Fibroblast of mammary gland (primary cell): ENCODE data around the gene AMPD3.

Experiments
- DNase-seq: peaks from one replicate; pipeline ENCODE4 v3.0.0-alpha.2; 2010; ENCODE audit warnings: low read depth
- H3K4me3 ChIP-seq: 2 replicates; pipeline ENCODE4 v1.5.1; 2011; ENCODE audit warnings: low read depth, mild to moderate bottlenecking, low read length, moderate library complexity; ENCODE audit not compliant: control insufficient read depth
- CTCF ChIP-seq: conservative IDR thresholded peaks from 2 replicates; pipeline ENCODE4 v1.5.1; 2011; ENCODE audit warnings: low read depth, low read length, inconsistent platforms; ENCODE audit not compliant: control insufficient read depth, insufficient read depth

AMPD3 gene

DNA sequence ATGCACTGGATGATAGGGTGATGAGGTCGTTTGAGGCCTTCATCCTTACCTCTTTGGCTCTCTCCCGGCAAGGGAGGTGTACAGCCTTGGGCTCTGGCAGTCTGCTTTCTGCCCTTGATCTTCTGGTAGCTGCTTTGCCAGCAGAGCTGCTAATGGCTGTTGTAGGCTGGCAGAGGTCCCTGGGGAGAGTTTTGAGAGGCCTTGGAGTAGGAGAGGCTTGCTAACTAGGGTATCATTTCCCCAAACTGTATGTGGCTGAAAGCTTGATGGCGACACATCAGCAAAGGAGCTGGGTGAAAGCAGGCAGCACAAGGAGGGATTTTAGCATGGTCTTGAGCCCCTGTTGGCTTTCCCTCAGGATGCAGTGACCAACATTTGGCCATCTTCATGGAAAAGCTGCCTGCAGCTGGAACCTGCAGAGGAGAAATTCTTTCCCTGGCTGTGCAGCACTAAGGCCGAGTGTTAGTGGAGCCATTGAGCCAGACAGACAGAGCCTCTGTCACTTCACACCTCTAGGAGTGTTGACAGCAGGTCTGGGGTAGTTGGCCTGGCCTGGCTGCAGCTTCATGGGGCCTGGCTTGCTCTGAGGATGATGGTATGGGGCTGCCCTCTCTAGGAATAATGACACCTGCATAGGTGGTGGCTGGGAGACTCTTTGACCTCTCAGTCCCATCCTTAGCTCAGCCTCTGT is 3.5 kb upstream of the AMPD3 start:
- no peak for DNase-seq
- TF ChIP-seq CTCF, result no peak
- H3K4me3 ChIP-seq, result no peak overlapping the region

DNA sequence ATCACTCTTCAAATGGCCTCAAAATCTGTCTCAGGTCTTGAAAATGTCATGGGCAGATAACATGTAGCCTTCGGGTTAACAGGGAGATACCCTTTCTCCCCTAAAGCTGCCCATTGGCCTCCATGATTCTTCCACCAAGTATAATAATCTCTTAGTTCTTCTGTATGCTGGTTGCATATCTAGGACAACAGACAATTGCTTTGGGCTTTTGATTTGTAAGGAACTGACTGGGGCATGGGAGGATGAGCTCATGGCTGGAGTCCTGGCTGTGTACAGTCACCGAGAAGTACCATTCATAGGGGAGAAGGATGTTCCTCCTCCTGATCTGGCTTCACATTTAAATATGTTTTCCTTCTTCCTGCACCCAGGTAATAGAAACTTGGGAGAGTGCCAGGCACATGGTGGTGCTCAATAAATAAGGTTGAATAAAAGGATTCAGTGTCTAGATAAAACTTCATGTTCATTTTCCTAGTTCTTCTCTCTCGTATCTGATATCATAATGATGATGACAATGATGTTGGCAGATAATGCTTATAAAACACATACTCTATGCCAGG is 2.8 kb upstream of the AMPD3 start:
- no peak for DNase-seq
- no peak overlapping the region for H3K4me3 ChIP-seq
- no peak for TF ChIP-seq CTCF

DNA sequence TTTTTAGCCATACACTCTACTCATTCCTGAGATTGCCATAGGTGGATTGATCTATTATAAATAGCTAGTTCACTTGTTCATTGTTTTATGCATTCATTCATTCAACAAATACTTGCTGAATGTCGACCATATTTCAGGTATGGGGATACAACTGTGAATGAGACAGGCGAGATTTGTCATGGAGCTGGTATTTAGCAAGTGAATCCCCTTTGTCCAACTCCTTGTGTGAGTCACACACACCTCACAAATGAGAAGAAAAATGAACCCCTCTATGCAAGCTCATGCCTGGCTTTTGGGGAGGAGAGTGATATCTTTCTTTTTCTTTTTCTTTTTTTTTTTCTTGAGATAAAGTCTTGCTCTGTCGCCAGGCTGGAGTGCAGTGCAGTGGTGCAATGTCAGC is 1.8 kb upstream of the AMPD3 start:
- TF ChIP-seq CTCF, result no peak
- DNase-seq, result no peak
- no peak overlapping the region for H3K4me3 ChIP-seq

DNA sequence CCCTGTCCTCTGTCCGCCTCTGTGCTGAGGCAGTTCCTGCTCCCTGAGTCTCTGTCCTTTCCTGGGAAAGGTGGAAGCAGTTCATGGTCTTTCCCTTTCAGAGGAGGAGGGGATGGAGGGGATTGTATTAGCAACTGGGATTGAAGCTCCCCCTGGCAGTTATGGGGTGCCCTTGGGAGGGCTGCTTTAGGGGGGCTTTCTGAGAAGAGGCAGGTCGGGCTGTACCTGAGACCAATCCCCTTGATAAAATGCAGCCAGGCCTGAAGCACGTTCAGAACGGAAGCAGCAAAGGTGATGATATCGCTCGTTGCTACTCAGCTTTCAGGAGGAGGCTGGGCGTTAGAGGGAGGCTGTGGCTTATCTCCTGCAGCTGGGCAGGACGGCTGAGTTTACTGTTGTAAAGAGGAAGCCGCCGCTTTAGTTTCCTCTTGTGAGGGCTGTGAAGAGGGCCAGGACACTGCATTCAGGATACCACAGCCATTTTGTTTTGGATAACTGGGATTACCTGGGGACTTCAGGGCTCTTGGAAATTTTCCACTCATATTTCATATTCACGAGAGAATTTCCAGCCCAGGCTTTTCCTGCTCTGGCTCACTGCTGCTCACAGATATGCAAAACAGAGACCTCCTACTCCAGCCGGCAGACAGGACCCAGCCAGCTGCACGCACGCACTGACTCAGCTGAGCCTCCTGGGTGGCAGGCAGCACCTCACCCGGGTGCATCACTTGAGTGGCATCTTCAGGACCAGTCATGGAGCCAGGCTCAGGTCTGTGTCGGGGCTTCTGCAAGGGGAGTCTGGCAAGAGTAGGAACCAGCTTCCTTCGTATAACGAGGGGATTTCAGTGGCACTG is 798 bp downstream of the AMPD3 start:
- peak; percentile 80 for DNase-seq
- peak overlapping the region; percentile 58 for H3K4me3 ChIP-seq
- TF ChIP-seq CTCF, result no peak

DNA sequence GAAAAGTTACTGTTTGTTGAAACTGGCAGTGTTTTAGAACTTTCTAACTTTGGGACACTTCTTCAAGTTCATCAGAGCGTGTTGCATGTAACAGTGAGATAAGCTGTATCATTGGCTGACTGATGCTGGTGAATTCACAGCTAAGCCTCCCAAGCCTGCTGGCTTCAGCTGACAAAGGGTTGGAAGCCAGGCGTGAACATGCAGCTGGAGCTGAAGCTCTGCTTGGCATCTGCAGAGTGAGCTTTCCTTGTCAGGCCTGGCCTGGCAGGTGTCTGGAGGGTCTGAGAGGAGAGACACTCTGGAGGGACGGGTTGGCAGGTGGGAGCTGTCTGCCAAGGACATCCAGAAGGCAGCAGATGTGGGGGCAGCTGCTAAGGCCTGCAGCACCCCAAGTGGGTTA is 1.5 kb downstream of the AMPD3 start:
- TF ChIP-seq CTCF, result no peak
- no peak for DNase-seq
- peak overlapping the region; percentile 58 for H3K4me3 ChIP-seq

- no peak for TF ChIP-seq CTCF
- no peak for DNase-seq
- H3K4me3 ChIP-seq, result no peak overlapping the region
Measured at GRCh38 chr11:10457901-10458300, 2.8 kb downstream of the AMPD3 start.
